ENCODE results near the gene FRMD1.

FRMD1 gene

GRCh38 chr6:168005796-168006195, 73.2 kb downstream of the FRMD1 start:
- no peak for DNase-seq (ENCODE audit: low read depth)

DNA sequence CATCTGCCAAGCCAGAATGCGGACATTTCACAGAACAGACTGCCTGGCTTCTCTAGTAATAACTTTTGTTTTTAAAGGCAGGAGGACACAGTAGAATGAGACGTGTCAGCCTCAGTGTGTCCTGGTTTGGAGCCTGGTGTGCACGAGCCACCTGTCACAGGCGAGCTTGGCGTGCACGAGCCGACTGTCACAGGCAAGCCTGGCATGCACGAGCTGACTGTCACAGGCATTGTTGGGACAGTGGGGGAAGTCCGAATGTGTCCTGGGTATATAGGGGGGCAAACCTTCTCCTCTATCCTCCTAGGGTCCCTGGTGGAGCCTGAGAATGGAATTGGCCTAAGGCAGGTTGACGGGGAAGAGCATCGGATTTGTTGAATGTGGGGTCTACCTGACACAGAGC, 74.1 kb downstream of the FRMD1 start:
- DNase-seq (ENCODE audit: low read depth) = no peak

- no peak for DNase-seq (ENCODE audit: low read depth)
Measured at GRCh38 chr6:168004023-168004422, 75.0 kb downstream of the FRMD1 start.

All from T-helper 22 cell (primary cell).